Tibial nerve (tissue), 3 donors: ENCODE results near the gene PHKG1.

ENCODE experiments used
- POLR2A ChIP-seq, 2 donors: fragments of 450-650 bp; IDR thresholded peaks; one replicate each; pipeline ENCODE4 v1.6.1; 2017; ENCODE audit warnings: antibody characterized with exemption in 2 of 2, mild to moderate bottlenecking in 2 of 2, moderate library complexity in 2 of 2
- TF ChIP-seq, protein P1 (sequence below), 5 experiments: fragments of 200-600 bp in 3 of 5; fragments of 450-650 bp in 2 of 5; sonication (generic) in 3 of 5; IDR thresholded peaks; one replicate each; pipeline ENCODE4 v1.5.1; 2016 to 2019; ENCODE audit warnings: antibody characterized with exemption in 5 of 5, mild to moderate bottlenecking in 3 of 5, moderate library complexity in 2 of 5

DNA sequence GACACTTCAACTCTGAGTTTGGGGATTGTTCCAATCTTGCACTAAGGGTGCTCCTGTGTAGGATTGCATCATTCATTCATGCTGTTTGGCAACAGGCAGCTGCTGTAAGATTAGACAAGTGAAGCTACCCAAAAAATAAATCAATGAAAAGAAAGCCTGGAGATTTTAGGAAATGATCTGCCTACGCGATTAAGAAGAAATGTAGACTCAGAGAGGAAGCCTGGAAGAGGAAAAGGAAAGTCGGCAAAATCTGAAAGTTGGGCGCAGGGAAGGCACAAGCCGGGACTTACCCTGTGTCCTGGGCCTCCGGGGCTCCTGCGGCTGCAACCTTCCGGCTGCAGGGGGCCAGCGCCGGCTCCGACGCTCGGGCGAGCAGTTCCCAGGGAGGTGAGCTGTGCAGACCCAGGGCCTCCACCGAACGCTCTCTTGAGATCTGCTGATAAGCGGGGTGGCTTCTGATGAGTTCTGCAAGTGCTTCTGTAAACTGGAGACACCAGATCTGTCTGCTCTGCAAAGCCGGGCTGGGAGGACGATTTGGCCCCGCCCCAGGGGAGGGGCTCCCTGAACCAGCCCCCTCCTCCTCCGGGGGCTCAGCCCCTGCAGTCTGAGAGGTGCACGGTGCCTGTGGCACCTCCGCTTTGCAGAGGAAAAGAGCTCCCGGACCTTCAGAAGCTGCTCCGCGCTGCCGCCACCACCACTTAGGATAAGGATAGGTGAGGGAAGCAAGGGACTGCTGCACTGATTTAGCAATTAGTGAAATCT is 58.9 kb downstream of the PHKG1 start:
- TF ChIP-seq, protein P1, sequence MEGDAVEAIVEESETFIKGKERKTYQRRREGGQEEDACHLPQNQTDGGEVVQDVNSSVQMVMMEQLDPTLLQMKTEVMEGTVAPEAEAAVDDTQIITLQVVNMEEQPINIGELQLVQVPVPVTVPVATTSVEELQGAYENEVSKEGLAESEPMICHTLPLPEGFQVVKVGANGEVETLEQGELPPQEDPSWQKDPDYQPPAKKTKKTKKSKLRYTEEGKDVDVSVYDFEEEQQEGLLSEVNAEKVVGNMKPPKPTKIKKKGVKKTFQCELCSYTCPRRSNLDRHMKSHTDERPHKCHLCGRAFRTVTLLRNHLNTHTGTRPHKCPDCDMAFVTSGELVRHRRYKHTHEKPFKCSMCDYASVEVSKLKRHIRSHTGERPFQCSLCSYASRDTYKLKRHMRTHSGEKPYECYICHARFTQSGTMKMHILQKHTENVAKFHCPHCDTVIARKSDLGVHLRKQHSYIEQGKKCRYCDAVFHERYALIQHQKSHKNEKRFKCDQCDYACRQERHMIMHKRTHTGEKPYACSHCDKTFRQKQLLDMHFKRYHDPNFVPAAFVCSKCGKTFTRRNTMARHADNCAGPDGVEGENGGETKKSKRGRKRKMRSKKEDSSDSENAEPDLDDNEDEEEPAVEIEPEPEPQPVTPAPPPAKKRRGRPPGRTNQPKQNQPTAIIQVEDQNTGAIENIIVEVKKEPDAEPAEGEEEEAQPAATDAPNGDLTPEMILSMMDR (IDR thresholded peaks at IDR 0.05) = peak in 2 of 5 experiments; percentile 22 to 28
- TF ChIP-seq POLR2A (IDR thresholded peaks at IDR 0.05) = no peak
